ENCODE measurements around the gene RAET1E. TPM values are rescaled to one million over a fixed set of nuclear protein-coding genes. Genes with fewer than 3 reads are reported as not detected.

Gene RAET1E
- total and polyA plus RNA-seq, 9 of the 15 experiments (the other 6 are each of a cell fraction or from before 2014, with no cell fraction given), result not detected

- TF ChIP-seq ZNF592 (IDR thresholded peaks at IDR 0.05), result no peak
- no peak for TF ChIP-seq NFIC (IDR thresholded peaks at IDR 0.05)
- TF ChIP-seq MTA2 (IDR thresholded peaks at IDR 0.05; ENCODE audit: low read depth), result no peak
- no peak for TF ChIP-seq GTF3C2 (IDR thresholded peaks at IDR 0.05; ENCODE audit: borderline replicate concordance, extremely low read depth, insufficient read length)
- TF ChIP-seq SRSF1 (IDR thresholded peaks at IDR 0.05; ENCODE audit: low read depth, low read length), result no peak
- no peak for TF ChIP-seq FUS (optimal IDR thresholded peaks at IDR 0.05; ENCODE audit: low read depth, low read length)
- no peak for TF ChIP-seq E2F5 (CRISPR knock-in tag; IDR thresholded peaks at IDR 0.05)
- no peak for TF ChIP-seq HDAC8 (tag; IDR thresholded peaks at IDR 0.05)
- no peak for TF ChIP-seq ILK (tag; IDR thresholded peaks at IDR 0.05; ENCODE audit: borderline replicate concordance, low read depth)
- TF ChIP-seq CCAR2 (IDR thresholded peaks at IDR 0.05; ENCODE audit: low read depth, low read length), result no peak
- TF ChIP-seq RAD51 (IDR thresholded peaks at IDR 0.05; ENCODE audit: borderline replicate concordance, low read depth), result no peak
Measured at GRCh38 chr6:149940672-149940982, 42.7 kb upstream of the RAET1E start (continued).

Measured in K562 (cell line).